Measurements from ENCODE around the gene HMBS.

Gene HMBS

DNA sequence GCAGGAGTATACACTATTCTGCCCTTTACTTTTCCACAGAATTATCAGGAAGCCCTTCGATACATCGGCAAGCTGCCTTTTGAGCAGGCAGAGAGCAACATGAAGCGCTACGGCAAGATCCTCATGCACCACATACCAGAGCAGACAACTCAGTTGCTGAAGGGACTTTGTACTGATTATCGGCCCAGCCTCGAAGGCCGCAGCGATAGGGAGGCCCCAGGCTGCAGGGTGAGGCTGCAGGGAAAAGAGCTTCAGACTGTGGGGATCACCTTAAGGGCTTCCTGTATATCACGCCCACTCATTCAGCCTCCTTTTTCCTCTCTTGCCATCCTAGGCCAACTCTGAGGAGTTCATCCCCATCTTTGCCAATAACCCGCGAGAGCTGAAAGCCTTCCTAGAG, 6.8 kb upstream of the HMBS start:
- DNase-seq: no peak

- no peak for DNase-seq
Observed at GRCh38 chr11:119078675-119079420, 5.8 kb upstream of the HMBS start.

DNA sequence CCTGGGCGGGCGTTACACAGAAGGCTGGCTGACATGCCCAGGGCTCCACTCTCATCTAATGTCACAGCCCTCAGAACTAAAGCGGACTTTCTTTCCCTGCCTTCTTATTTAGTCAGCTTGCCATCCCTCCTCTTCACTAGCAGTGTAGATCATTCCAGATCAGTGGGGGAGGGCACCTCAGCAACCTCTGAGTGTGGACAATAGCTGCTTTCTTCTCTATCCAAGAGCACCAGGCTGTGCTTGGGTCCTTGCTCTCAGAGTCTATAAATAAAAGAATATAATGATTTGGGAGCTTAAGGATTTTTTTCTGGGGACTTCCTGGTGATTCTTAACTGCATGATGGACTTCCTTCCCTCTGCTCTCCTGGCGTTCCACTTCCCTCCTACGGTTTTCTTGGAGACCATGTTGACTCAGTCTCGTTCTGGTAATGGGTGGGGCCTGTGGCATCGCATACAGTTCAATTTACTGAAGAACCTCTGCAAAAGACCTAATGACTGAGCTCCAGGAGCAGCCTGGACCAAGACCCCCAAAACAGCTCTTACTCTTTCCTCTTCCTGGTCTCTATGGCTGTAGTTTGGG, 2.9 kb upstream of the HMBS start:
- DNase-seq: no peak

- DNase-seq: no peak
Observed at GRCh38 chr11:119085437-119085847, 761 bp downstream of the HMBS start.

GRCh38 chr11:119087123-119087522, 2.4 kb downstream of the HMBS start:
- DNase-seq: no peak

GRCh38 chr11:119087747-119088241, 3.1 kb downstream of the HMBS start:
- DNase-seq: no peak

- no peak for DNase-seq
Observed at GRCh38 chr11:119088406-119088805, 3.7 kb downstream of the HMBS start.

GRCh38 chr11:119089319-119089718, 4.6 kb downstream of the HMBS start:
- no peak for DNase-seq

DNA sequence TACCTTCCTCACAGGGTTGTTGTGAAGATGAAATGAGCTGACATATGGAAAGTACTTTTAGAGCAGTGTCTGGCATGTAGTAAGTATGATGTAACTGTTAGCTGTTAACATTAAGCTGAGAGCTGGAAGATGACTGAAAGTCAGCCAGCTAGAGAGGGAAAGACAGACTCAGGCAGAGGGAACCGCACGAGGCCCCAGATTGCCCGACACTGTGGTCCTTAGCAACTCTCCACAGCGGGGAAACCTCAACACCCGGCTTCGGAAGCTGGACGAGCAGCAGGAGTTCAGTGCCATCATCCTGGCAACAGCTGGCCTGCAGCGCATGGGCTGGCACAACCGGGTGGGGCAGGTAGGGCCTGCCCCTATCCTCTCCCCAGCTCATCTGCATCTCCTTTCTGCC, 6.5 kb downstream of the HMBS start:
- peak; percentile 18 for DNase-seq

- no peak for DNase-seq
Observed at GRCh38 chr11:119091966-119092879, 7.5 kb downstream of the HMBS start.

DNA sequence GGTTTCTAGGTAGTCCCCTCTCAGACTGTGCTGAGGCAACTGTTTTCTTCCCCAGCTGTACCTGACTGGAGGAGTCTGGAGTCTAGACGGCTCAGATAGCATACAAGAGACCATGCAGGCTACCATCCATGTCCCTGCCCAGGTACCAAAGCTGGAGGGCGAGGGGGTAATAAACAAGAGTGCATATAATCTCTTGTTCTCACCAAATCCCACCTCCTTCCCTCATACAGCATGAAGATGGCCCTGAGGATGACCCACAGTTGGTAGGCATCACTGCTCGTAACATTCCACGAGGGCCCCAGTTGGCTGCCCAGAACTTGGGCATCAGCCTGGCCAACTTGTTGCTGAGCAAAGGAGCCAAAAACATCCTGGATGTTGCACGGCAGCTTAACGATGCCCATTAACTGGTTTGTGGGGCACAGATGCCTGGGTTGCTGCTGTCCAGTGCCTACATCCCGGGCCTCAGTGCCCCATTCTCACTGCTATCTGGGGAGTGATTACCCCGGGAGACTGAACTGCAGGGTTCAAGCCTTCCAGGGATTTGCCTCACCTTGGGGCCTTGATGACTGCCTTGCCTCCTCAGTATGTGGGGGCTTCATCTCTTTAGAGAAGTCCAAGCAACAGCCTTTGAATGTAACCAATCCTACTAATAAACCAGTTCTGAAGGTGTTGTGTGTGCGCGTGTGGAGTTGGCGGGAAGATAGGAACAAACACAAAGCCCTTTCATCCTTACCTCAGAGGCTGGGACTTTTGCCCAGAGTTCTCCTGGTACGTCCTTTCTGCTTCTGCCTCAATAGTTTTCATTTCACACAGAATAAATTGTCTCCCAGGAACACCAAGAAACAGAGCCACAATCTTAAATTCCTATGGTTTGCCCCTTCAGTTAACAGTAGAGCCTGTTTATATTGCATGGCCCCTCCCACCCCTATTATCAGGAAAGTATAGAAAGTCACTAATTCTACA, 8.5 kb downstream of the HMBS start:
- DNase-seq: no peak

DNA sequence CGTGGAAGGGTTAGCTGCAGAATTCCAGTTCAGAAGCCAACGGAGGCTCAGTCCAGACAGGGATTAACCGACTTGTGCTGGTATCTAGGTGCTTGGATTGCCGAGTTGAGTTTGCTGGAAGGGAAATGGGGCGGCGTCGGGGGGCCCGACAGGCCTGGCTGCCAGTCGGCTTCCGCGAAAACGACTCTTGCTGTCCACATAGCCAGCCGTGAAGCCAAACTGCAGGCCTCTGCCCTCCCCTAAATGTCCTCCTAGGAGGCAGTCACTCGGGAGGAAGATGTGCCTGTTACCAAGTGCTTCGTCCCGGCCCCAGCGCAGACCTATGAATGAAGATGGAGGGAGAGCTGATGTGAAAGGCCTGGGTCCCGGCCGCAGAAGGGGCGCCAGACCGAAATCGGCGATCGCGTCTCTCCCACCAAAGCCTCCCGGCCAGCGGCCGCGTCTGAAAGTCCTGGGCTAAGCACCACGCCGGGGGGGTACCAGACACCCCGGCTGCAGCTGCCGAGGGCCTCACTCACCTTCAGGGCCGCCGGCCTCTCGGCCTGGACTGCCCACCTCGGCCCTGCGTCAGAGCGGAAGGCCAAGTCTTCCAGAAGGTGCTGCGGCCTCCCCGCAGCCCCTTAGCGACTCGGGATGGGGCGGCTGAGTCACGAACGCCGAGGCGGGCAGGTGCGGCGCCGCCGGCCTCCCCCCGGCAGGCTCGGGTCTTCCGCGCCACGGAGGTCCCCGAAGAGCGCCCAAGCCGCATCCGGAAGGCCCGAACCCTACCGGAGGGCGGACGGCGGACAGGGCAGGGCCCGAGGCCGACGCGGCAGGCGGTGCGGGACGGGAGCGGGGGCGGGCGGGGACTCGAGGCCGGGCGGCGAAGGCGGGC, 9.5 kb downstream of the HMBS start:
- peak; percentile 20 for DNase-seq

GRCh38 chr11:119094816-119095065, 10.1 kb downstream of the HMBS start:
- peak; percentile 75 for DNase-seq

- peak; percentile 100 for DNase-seq
Observed at GRCh38 chr11:119095066-119095880, 10.6 kb downstream of the HMBS start.

DNA sequence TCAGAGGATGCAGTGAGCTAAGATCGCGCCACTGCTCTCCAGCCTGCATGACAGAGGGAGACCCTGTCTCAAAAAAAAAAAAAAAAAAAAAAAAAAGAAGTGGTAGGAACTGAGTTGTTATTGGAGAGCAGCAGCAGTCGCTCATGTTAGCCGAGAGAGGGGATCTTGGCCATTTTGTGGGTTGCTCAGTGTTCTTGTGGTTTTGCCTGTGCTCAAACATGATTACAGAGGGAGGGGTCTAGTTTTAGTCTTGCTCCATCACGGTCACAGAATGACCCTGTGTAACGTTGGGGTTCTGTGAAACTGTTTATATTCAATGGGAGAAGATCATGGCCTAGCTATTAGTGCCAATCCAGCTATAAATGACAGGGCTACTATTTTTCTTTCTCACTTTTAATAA, 15.0 kb downstream of the HMBS start:
- no peak for DNase-seq

DNA sequence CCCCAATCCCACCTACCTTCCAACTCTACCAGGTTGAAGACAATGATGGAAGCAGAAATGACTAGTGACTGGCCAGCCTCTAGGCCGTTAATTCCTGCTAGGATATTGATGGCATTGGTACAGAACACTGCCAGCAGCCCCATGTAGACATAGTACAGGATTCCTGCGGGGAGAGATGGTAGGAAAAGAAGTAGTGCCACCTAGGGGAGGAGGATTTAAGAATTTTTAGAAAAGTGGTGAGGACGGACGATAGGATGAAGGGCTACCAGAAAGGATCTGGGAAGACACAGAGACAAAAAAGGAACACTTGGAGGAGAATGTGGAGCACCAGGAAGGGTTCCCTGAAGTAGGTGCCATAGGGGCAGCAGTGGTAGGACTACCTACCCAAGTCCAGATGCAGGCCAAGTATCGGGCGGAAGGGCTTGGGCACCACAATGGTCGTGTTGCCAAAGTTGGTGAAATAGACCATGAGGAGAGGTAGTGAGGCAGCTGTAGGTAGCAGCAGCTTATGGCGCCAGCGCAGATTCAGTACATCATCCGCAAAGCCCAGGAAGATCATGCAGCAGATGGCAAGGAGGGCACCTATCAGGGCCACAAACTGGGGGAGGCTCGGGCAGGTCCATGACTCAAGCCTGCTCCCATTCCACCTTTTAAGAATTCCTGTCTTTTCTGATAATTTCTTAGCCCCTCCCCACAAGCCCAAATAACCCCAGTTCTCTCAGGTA, 15.7 kb downstream of the HMBS start:
- DNase-seq: peak; percentile 53

GRCh38 chr11:119100994-119101758, 16.5 kb downstream of the HMBS start:
- no peak for DNase-seq

DNA sequence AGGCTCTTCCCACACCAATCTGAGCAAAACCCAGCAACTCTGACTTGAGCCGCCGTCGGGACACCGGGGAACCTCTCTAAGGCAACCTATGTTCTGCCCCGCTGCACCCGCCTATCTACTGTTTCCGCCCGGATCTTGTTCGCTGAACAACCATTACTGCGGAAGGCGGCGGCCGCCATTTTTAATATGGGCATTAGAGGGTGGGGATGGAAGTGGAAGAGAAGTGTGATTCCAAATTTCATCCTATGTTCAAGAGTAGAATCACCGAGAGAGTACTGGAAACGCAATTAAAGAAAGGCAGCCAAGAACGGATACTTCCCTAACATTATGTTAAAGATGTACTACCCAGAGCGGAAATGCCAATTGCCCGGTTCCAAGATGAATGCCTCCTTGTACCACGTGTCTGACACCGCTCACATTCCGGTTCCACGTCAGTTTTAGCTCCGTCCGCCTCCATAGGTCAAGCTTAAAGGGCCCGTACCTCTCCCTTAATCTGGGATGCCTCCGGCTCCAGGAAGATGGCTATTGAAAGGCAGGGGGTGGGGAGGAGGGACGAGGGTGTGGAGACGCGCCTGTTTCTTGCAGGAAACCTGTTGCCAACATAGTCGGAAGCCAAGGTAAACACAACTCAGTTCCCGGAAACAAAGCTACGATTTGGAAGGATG, 17.2 kb downstream of the HMBS start, which contains the start of gene DPAGT1:
Gene DPAGT1, minus strand, starts transcription at position 95 of the 665 bp plus-strand sequence. CDS start 198 bp downstream, outside the sequence.
- DNase-seq: peak; percentile 98

All from fibroblast of skin of right quadriceps (primary cell).